GM18498 (cell line): ENCODE data around the gene BRIP1.
"Not testable (repeated sequence)": the region's sequence is repeated elsewhere in the genome, so short reads cannot be mapped to it uniquely, and the experiment has no call there.

Experiments
- ATAC-seq: cut with Tn5 transposase; IDR thresholded peaks from one replicate; pipeline ENCODE4 v1.9.1; 2021; ENCODE audit warnings: mild to moderate bottlenecking, moderate library complexity; ENCODE audit not compliant: unreplicated experiment

The BRIP1 gene

DNA sequence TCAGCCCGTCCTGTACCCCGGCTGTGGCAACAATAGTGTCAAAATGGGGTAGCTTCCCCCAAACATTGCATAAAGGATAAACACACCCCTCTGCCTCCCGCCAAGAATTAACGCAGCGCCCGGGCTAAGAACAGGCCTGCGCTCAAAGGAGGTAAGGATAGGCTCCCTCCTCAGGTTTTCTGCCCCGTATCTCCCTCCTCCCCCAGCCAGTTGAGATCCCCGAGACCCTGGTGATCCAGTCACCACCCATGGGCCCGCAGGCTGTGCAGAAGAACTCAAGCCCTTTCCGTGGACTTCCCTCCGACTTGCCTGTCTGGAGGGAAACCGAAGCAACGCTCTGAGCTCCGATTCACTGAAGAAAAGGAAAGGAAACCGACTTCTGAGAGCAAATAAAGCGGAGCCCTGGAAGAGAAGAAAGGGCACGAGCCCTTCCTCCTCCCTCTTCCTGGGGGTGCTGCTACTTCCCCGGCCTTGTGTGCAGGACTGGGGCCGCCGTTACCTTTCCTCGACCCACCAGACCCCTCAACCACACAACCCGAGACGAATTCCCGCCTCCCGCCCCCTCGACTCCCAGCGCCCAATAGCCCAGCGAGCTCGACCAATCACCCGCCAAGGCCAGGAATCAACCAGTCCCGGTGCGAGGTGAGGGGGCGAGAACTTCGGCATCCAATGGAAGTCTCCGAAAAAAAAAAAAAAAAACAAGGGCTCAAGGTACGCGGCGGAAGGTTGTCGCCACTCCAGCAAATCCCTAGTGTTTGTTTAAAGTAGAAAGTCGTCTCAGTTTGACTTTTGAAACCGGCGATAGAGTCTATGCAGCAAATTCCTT, at the start of gene BRIP1:
Gene BRIP1, minus strand, starts transcription at position 554 of the 826 bp plus-strand sequence. CDS start 1,989 bp downstream, outside the sequence.
- ATAC-seq = peak; percentile 94

DNA sequence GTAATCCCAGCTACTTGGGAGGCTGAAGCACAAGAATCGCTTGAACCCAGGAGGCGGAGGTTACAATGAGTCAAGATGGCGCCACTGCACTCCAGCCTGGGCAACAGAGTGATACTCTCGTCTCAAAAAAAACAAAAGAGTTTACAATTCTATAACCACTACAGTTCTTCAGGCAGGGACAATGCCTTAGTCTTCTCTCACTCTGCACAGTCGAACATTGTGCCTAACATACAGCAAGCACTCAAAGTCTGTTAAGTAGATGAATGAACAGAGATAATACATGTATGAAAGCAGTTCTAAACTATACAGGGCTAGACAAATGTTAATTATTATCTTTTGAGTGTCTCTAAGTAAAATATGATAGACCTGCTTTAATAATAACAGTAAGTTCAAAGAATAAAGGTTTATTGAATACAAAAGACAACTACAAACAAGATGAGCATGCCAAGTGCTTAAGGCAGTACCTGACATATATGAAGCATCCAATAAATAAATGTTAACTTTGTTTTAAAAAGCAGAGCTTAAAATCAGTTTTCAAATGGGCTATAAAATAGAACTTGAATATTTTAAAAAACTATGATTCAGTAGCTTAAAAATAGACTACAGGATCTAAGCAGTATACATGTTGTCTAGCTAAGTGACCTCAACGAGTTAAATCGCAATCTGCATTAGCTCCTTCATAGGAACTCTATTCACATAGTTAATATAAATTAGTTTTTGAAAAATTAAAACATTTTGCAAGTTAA, 45.1 kb upstream of the BRIP1 start:
- ATAC-seq = no peak

DNA sequence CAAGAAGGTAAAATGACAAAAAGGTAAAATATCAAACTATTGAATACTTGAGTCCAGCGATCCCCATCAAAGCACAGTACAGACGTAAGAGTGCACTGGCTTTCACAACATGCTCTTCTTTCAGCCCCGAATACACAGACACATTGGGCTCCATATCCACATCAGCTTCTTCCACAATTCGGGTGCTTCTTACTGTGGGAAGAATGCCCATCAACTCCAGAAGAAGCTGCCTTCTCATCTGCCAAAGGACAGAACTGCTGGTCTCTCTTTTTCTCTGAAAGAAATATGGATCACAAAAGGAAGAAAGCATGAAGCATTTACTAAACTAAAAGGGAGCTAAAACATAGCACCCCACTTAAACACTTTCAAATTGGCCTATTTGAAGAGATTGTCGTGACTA, 44.0 kb upstream of the BRIP1 start:
- no peak for ATAC-seq

DNA sequence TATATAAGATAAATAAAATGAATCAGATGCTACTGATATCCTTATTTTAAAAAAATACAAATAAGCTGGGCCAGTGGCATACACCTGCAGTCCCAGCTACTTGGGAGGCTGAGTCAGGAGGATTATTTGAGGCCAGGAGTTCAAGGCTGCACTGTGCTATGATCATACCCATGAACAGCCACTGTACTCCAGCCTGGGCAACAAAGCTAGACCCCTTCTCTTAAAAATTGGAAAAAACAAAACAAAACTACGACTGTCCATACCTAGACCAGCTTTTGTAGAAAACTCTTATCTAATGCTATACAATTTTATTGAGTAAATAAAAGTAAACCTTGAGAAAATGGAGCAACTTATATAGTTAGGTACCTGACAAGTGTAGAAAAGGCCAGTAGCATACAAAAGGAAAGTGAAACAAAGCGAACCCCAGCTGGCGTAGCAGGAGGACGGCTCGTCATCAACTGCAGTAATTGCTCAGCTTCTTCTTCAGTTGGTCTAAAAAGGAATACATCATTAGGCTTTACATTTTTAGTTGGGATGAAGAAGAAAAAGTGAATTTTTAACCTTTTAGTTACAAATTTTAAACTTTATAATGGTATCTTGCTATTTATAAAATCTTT, 40.9 kb upstream of the BRIP1 start:
- ATAC-seq = peak; percentile 64

DNA sequence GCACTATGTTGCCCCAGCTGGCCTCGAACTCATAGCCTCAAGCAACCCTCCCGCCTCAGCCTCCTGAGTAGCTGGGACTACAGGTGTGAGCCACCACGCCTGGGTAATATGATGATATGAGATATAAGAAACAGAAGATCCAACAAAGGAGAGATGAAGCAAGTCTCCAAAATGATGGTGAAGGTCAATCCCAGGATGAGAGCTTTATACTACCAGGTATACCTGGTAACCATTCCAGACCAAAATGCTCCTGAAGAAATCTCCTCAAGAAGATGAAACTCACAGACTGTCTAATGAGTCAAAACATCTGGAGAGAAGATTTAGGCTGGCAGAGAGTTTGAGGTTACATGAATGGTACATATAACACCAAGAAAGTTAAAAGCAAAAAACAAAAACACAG, 39.9 kb upstream of the BRIP1 start:
- no peak for ATAC-seq

DNA sequence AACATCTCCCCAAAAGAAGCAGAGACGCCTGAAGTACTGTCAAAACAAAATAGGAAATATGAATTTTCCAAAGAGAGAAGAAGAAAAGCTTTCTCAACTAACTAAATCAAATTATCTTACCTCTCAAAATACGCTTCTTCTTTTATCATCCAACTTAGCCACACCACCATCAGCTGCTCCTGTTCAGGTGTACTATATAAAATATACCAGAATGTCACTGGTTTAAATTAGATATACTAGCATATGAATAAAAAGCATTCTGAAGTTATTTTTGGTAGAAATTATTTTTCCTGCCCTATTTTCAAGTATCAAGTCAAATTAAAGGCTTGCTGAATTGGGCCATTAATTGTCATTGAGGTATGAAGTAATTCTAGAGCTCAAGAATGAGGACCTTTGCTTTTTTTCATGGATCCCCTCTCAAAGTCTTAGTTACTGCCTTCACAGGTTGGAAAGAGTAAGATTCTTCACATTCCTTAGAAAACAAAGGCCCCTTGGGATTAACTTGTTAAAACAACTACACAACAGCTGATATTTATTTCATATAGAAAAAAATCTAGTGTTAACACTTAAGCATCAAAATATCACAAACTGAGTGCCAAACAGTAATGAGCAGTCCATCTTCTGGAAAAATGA, 34.3 kb upstream of the BRIP1 start:
- ATAC-seq = no peak

DNA sequence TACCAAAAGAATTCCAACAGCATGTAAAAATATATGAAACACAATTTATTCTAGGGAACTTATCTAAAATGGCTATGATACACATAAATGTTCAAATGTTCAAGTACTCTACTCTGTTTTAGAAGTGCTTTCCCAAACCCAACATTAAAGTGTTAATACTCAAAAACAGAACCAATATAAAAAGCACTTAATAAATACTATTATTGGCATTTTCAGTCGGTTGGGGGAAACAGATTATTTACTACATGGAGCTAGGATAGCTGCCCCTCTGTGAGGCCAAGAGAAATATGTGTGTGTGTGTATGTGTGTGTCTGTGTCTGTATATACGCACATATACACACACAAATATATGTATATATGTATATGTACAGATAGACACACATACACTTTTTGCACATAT, 32.1 kb upstream of the BRIP1 start:
- no peak for ATAC-seq

DNA sequence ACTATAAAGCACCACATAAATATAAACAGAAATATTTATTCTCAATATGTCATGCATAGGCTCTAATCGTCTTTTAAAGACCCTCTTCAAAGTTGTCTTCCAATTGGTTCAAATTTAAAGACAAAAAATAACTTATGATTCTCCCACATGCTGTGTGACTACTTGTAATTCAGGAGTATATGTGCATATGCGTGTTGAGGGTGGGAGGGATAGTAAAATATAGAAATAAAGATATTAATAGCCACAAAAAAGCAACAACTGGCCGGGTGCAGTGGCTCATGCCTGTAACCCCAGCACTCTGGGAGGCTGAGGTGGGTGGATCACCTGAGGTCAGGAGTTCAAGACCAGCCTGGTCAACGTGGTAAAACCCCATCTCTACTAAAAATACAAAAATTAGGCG, 31.0 kb upstream of the BRIP1 start:
- not testable (repeated sequence) for ATAC-seq

DNA sequence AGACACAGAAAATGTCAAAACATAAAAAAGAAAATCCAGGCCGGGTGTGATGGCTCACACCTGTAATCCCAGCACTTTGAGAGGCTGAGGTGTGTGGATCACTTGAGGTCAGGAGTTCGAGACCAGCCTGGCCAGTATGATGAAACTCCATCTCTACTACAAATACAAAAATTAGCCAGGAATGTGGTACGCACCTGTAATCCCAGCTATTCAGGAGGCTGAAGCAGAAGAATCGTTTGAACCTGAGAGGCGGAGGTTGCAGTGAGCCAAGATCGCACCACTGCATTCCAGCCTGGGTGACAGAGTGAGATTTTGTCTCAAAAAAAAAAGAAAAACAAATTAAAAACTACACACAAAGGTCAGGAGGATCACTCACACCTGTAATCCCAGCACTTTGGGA, 24.4 kb upstream of the BRIP1 start:
- not testable (repeated sequence) for ATAC-seq

DNA sequence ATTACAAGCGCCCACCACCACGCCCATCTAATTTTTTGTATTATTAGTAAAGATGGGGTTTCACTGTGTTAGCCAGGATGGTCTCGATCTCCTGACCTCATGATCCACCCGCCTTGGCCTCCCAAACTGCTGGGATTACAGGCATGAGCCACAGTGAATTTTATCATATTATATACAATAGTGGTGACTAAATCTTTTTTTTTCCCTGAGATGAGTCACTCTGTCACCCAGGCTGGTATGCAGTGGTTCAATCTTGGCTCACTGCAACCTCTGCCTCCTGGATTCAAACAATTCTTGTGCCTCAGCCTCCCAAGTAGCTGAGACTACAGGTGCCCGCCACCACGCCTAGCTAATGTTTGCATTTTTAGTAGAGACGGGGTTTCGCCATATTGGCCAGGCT, 22.5 kb upstream of the BRIP1 start:
- not testable (repeated sequence) for ATAC-seq

DNA sequence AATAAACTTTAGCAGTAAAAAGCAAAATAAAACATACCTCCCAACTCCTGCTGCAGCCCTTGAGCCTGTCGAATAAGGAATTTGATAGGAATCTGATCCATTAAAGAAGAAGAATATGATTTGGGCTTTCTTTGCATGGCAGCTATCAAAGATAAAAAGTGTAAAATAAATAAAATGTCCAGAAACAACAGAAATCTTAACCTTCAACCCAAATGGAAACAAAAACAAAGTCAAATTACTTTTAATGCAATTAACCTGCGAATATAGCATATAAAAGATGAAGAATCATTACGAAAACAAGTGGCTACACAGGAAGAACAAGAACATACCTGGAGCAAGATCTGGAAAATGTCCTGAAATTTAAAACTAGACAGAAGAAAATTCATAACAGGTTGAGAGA, 21.5 kb upstream of the BRIP1 start:
- ATAC-seq = no peak

DNA sequence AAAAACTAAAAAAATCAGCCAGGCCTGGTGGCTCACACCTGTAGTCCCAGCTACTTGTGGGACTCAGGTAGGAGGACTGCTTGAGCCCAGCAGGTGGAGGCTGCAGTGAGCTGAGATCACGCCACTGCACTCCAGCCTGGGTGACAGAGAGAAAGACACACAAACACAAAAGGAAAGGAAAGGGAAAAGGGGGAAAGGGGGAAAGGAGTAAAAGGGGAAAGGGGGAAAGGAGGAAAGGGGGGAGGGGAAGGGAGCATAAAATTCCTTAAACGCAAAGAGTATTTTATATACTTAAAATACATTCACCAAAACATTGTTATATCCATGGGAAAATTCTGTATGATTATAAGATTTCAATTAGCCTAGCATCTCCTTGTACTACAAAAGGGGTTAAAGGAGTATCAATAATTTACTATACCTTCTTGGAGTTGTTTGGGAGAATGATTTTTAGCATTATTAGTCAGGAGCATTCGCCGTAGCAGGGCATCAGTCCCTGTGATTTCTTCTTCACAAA, 17.3 kb upstream of the BRIP1 start:
- ATAC-seq = no peak

DNA sequence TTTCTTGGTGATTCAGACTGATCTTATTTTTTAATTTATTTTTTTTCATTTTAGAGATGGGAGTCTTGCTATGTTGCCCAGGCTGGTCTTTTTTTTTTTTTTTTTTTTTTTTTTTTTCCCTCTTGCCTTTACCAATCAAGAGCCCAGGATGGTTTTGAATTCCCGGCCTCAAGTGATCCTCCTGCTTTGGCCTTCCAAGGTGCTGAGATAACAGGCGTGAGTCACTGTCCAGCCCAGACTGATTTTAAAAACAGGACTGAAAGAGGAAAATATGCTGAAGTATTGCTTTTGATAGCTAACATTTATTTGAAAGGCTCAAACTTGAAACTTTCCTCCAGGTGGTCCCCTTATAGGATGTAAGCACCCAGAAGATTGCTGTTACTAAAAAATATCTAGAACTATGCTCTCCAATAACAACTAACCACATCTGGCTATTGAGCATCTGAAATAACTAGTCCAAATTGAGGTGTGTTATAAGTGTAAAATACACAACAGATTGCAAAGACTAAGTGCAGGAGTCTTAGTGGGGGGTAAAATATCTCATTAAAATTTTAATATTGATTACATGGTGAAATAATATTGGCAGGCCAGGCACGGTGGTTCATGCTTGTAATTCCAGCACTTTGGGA, 15.8 kb upstream of the BRIP1 start:
- ATAC-seq = no peak

DNA sequence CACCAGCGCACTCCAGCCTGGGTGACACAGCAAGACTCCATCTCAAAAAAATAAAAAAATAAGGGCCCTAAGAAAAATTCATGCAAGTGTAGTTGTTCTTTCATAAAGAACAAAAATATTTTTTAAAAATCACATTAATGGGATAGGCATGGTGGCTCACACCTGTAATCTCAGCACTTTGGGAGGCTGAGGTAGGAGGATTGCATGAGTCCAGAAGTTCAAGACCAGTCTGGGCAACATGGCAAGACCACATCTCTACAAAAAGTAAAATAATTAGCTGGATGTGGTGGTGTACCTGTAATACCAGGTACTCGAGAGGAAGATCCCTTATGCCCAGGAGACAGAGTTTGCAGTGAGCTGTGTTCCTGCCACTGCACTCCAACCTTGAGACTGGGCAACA, 15.2 kb upstream of the BRIP1 start:
- no peak for ATAC-seq

DNA sequence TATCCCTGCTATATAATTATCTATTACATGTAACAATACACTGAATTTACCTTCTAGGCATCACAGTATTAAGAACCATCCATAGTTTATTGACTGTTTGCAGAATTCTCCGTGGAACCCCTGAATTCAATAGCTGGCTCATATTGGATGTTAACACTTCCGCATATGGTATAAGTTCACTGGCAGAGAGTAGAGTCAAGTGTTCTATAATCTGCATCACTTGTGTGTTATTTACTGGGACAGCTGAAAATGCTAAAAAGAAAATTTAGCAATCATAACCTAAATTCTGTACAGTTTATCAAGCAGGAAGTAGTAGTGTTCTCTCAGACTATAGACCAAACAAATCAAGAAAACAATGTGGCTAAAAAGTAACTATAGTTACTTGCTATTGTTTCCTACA, 14.5 kb upstream of the BRIP1 start:
- no peak for ATAC-seq

DNA sequence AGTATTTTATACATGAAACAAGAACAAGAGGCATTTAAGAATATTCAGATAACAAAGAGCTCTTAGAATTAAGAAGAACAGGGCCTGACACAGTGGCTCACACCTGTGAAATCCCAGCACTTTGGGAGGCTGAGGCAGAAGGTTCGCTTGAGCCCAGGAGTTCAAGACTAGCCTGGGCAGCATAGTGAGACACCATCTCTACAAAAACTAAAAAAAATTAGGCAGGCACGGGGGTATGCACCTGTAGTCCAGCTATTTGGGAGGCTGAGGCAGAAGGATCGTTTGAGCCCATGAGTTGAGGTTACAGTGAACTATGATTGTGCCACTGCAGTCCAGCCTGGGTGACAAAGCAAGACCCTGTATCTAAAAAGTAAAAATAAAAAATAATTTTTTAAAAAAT, 12.5 kb upstream of the BRIP1 start:
- no peak for ATAC-seq

DNA sequence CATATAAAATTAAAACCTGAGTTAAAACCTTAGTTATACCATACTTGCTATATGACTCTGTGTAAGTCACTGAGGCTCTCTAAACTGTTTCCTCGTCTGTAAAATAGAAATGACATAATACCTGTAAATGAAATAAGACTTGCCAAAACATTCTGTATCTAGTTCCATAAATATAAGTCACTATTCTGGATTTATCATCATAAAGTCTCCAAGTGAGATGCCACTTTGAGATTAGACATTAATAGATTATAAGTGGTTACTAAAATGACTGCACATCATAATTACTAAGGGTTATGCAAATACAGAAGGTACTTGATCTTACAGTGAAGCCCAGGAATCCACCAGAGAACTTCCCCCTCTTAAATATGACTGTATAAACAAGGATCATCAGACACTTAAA, 12.0 kb upstream of the BRIP1 start:
- ATAC-seq = no peak

DNA sequence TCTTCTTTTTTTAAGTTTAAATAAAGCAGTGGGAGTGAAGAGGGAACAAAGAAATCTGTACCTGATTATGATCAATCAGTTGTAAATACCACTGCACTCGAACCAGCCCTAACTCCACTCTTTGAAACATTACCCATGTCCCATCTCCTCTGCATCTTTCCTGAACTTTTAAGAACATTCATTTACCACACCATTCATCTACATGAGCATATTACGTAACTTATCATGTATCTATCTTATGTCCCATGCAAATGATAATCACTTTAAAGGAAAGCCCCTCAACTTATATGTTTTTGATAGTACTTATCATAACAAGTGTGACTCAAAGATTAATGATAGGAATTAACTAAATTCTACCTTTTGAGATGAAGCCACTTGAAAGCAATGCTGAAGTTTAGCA, 10.7 kb upstream of the BRIP1 start:
- ATAC-seq = no peak

DNA sequence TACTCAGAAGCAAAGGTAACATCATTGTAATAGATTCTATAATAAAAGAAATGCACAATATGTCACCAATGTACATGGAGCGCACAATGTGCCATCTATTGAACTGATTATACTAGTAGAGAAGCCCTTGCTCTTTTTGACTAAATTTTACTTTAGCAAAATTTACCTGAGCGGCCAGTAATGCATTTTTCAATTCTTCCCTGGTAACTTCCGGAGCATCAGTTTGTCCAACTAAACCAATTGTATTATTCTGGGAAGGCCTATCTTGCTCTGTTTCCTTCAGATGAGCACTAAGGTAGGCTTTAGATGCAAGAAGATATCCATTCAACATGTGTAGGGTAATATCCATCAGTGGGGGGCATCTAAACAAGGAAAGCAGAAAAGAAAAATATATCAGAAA, 8.8 kb upstream of the BRIP1 start:
- ATAC-seq = no peak

DNA sequence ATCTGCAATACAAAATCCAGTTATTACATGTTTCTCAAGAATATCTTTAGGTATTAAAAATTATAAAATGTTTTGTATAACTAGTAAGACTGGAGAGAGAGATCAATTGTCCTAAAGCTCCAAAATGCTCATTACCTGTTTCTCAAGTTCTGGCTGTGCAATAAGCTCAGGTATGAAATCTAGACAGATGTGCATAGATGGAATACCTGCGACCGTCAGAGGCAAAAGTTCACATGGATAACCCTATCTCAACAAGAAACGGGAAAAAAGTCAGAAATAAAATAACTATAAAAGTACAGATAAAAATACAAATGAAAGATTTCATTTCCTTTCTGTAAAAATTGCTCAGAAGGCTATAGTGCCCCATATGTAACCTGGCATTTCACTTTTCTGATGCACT, 5.8 kb upstream of the BRIP1 start:
- ATAC-seq = no peak

DNA sequence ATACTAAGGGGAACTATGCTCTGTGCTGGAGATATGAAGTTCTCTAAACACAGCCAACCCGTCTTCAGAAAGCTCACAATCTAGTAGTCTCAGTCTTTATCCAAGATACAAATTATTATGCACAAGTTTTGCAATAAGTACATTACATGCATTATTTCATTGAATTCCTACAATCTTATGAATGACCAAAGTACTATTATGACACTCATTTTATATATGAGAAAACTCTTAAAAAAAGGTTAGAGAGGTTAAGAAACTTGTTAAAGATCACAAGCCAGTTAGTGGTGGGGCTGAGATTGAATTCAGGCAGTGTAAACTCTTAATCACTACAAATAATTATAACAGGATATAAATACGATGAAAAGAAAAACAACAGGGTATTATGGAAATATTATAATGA, 4.7 kb upstream of the BRIP1 start:
- ATAC-seq = no peak
